ENCODE data around the gene PDE10A. TPM values are rescaled to one million over a fixed set of nuclear protein-coding genes. Genes with fewer than 3 reads are reported as not detected.

Gene PDE10A
- total RNA-seq, 2 experiments from 2014 or later: not detected

GRCh38 chr6:165451838-165452237, 211.2 kb downstream of the PDE10A start:
- ChIA-PET CTCF (no interaction called here), POLR2A (no interaction called here)
- Mint-ChIP-seq H3K36me3 (ENCODE audit: low read depth) (no peaks in the 10 kb centered on the region), H3K4me1 (no peaks in the 10 kb centered on the region), H3K27me3 (no peaks in the 10 kb centered on the region), H3K9me3 (no peaks in the 10 kb centered on the region), H3K27ac (no peak overlapping the region), H3K4me3 (no peak overlapping the region)
- no peak for DNase-seq

- Mint-ChIP-seq H3K27me3 (no peaks in the 10 kb centered on the region), H3K4me3 (no peak overlapping the region), H3K27ac (no peak overlapping the region), H3K9me3 (peaks cover 3% of the 10 kb centered on the region), H3K4me1 (no peaks in the 10 kb centered on the region), H3K36me3 (ENCODE audit: low read depth) (no peaks in the 10 kb centered on the region)
- POLR2A ChIA-PET: no interaction called here
- DNase-seq: no peak
- CTCF ChIA-PET: interaction anchor here (1.3 kb wide), 1 partner anchor 8 kb away, joined by 6 read pairs; no protein-coding TSS in a partner anchor
These were observed 214.8 kb downstream of the PDE10A start for GRCh38 chr6:165448210-165448609.

- no peak for DNase-seq
- Mint-ChIP-seq H3K9me3 (peaks cover 3% of the 10 kb centered on the region), H3K4me3 (no peak overlapping the region), H3K27me3 (no peaks in the 10 kb centered on the region), H3K27ac (no peak overlapping the region), H3K36me3 (ENCODE audit: low read depth) (no peaks in the 10 kb centered on the region), H3K4me1 (no peaks in the 10 kb centered on the region)
- CTCF ChIA-PET: no interaction called here
- POLR2A ChIA-PET: no interaction called here
These were observed 215.9 kb downstream of the PDE10A start for GRCh38 chr6:165447141-165447540.

- Mint-ChIP-seq H3K27me3 (no peaks in the 10 kb centered on the region), H3K27ac (no peak overlapping the region), H3K36me3 (ENCODE audit: low read depth) (no peaks in the 10 kb centered on the region), H3K9me3 (peaks cover 3% of the 10 kb centered on the region), H3K4me1 (no peaks in the 10 kb centered on the region), H3K4me3 (no peak overlapping the region)
- ChIA-PET CTCF (no interaction called here), POLR2A (no interaction called here)
- DNase-seq: no peak
These were observed 216.7 kb downstream of the PDE10A start for GRCh38 chr6:165446331-165446730.

GRCh38 chr6:165443462-165443861, 219.6 kb downstream of the PDE10A start:
- Mint-ChIP-seq H3K4me3 (no peak overlapping the region), H3K27me3 (no peaks in the 10 kb centered on the region), H3K36me3 (ENCODE audit: low read depth) (no peaks in the 10 kb centered on the region), H3K27ac (no peak overlapping the region), H3K9me3 (peaks cover 3% of the 10 kb centered on the region), H3K4me1 (no peaks in the 10 kb centered on the region)
- CTCF ChIA-PET: no interaction called here
- DNase-seq: no peak
- POLR2A ChIA-PET: no interaction called here

- Mint-ChIP-seq H3K4me1 (no peaks in the 10 kb centered on the region), H3K4me3 (no peak overlapping the region), H3K36me3 (ENCODE audit: low read depth) (no peaks in the 10 kb centered on the region), H3K27me3 (no peaks in the 10 kb centered on the region), H3K27ac (no peak overlapping the region), H3K9me3 (peaks cover 3% of the 10 kb centered on the region)
- no peak for DNase-seq
- ChIA-PET POLR2A (no interaction called here), CTCF (no interaction called here)
These were observed 221.9 kb downstream of the PDE10A start for GRCh38 chr6:165441181-165441580.

- no peak for DNase-seq
- H3K4me1 Mint-ChIP-seq: no peaks in the 10 kb centered on the region
- ChIA-PET POLR2A (interaction anchor here (1.0 kb wide), 1 partner anchor 410 kb away, joined by 3 read pairs; no protein-coding TSS in a partner anchor), CTCF (interaction anchor here (0.7 to 1.5 kb wide), 8 partner anchors 9 to 412 kb away, joined by 3 to 17 read pairs (median 4); no protein-coding TSS in a partner anchor)
- H3K27me3 Mint-ChIP-seq: no peaks in the 10 kb centered on the region
- H3K9me3 Mint-ChIP-seq: peaks cover 3% of the 10 kb centered on the region
- no peak overlapping the region for H3K4me3 Mint-ChIP-seq
- no peaks in the 10 kb centered on the region for H3K36me3 Mint-ChIP-seq (ENCODE audit: low read depth)
- H3K27ac Mint-ChIP-seq: no peak overlapping the region
These were observed 223.0 kb downstream of the PDE10A start for GRCh38 chr6:165439928-165440554.

GRCh38 chr6:165426892-165427291, 236.1 kb downstream of the PDE10A start:
- CTCF ChIA-PET: interaction anchor here (0.9 kb wide), 1 partner anchor 13 kb away, joined by 3 read pairs; no protein-coding TSS in a partner anchor
- no peaks in the 10 kb centered on the region for H3K4me1 Mint-ChIP-seq
- H3K4me3 Mint-ChIP-seq: no peak overlapping the region
- H3K27me3 Mint-ChIP-seq: no peaks in the 10 kb centered on the region
- no peaks in the 10 kb centered on the region for H3K9me3 Mint-ChIP-seq
- no peaks in the 10 kb centered on the region for H3K36me3 Mint-ChIP-seq (ENCODE audit: low read depth)
- POLR2A ChIA-PET: no interaction called here
- DNase-seq: no peak
- H3K27ac Mint-ChIP-seq: no peak overlapping the region

GRCh38 chr6:165422192-165422591, 240.8 kb downstream of the PDE10A start:
- Mint-ChIP-seq H3K9me3 (no peaks in the 10 kb centered on the region), H3K36me3 (ENCODE audit: low read depth) (no peaks in the 10 kb centered on the region), H3K4me1 (no peaks in the 10 kb centered on the region), H3K27ac (no peak overlapping the region), H3K4me3 (no peak overlapping the region), H3K27me3 (no peaks in the 10 kb centered on the region)
- DNase-seq: no peak
- POLR2A ChIA-PET: no interaction called here
- CTCF ChIA-PET: no interaction called here

- Mint-ChIP-seq H3K4me3 (no peak overlapping the region), H3K4me1 (no peaks in the 10 kb centered on the region), H3K27me3 (no peaks in the 10 kb centered on the region), H3K36me3 (ENCODE audit: low read depth) (no peaks in the 10 kb centered on the region), H3K9me3 (no peaks in the 10 kb centered on the region), H3K27ac (no peak overlapping the region)
- POLR2A ChIA-PET: no interaction called here
- DNase-seq: no peak
- CTCF ChIA-PET: no interaction called here
These were observed 245.7 kb downstream of the PDE10A start for GRCh38 chr6:165417278-165417865.

GRCh38 chr6:165404697-165405096, 258.3 kb downstream of the PDE10A start:
- no peak overlapping the region for H3K27ac Mint-ChIP-seq
- no peak for DNase-seq
- no peak overlapping the region for H3K4me3 Mint-ChIP-seq
- no peaks in the 10 kb centered on the region for H3K27me3 Mint-ChIP-seq
- ChIA-PET POLR2A (no interaction called here), CTCF (no interaction called here)
- H3K36me3 Mint-ChIP-seq (ENCODE audit: low read depth): no peaks in the 10 kb centered on the region
- no peaks in the 10 kb centered on the region for H3K4me1 Mint-ChIP-seq
- H3K9me3 Mint-ChIP-seq: peaks cover 4% of the 10 kb centered on the region

GRCh38 chr6:165404296-165404695, 258.7 kb downstream of the PDE10A start:
- no peaks in the 10 kb centered on the region for H3K27me3 Mint-ChIP-seq
- no peak for DNase-seq
- H3K27ac Mint-ChIP-seq: no peak overlapping the region
- H3K4me1 Mint-ChIP-seq: no peaks in the 10 kb centered on the region
- CTCF ChIA-PET: no interaction called here
- no peaks in the 10 kb centered on the region for H3K36me3 Mint-ChIP-seq (ENCODE audit: low read depth)
- POLR2A ChIA-PET: no interaction called here
- H3K9me3 Mint-ChIP-seq: peaks cover 4% of the 10 kb centered on the region
- H3K4me3 Mint-ChIP-seq: no peak overlapping the region

GRCh38 chr6:165403006-165403595, 259.9 kb downstream of the PDE10A start:
- DNase-seq: no peak
- H3K9me3 Mint-ChIP-seq: peaks cover 4% of the 10 kb centered on the region
- no peak overlapping the region for H3K4me3 Mint-ChIP-seq
- H3K27me3 Mint-ChIP-seq: no peaks in the 10 kb centered on the region
- no peak overlapping the region for H3K27ac Mint-ChIP-seq
- H3K36me3 Mint-ChIP-seq (ENCODE audit: low read depth): no peaks in the 10 kb centered on the region
- H3K4me1 Mint-ChIP-seq: no peaks in the 10 kb centered on the region
- ChIA-PET CTCF (no interaction called here), POLR2A (no interaction called here)

- CTCF ChIA-PET: no interaction called here
- POLR2A ChIA-PET: no interaction called here
- Mint-ChIP-seq H3K4me1 (no peaks in the 10 kb centered on the region), H3K9me3 (peaks cover 4% of the 10 kb centered on the region), H3K4me3 (no peak overlapping the region), H3K36me3 (ENCODE audit: low read depth) (no peaks in the 10 kb centered on the region), H3K27me3 (no peaks in the 10 kb centered on the region), H3K27ac (no peak overlapping the region)
- no peak for DNase-seq
These were observed 261.9 kb downstream of the PDE10A start for GRCh38 chr6:165401092-165401491.
